ENCODE data around the gene NECTIN4. TPM values are rescaled to one million over a fixed set of nuclear protein-coding genes. Genes with fewer than 3 reads are reported as not detected.

The NECTIN4 gene
- total RNA-seq, 4 donors from 2014 or later = 126 to 188 (median 164) TPM

GRCh38 chr1:161106431-161106830 is 17.1 kb upstream of the NECTIN4 start:
- Histone ChIP-seq H3K4me1 (no peaks in the 10 kb centered on the region), H3K9me3 (no peaks in the 10 kb centered on the region), H3K36me3 (peaks cover 17% of the 10 kb centered on the region), H3K4me3 (no peak overlapping the region), H3K27me3 (no peaks in the 10 kb centered on the region), H3K27ac (no peak overlapping the region)
- TF ChIP-seq POLR2AphosphoS5 (IDR thresholded peaks at IDR 0.05) = no peak
- TF ChIP-seq POLR2A (IDR thresholded peaks at IDR 0.05) = no peak
- TF ChIP-seq CTCF (IDR thresholded peaks at IDR 0.05) = no peak
- TF ChIP-seq EP300 (IDR thresholded peaks at IDR 0.05) = no peak
- WGBS = 100% methylated on average over 1 of the region's 1 CpG
- no peak for DNase-seq (ENCODE audit: low spot score in 2 of 2)

- no peak overlapping the region for H3K4me3 ChIP-seq
- 64% methylated on average over 2 of the region's 2 CpGs for WGBS
Measured at GRCh38 chr1:161100556-161100955, 11.2 kb upstream of the NECTIN4 start.

GRCh38 chr1:161099090-161099802 is 9.9 kb upstream of the NECTIN4 start:
- H3K27ac ChIP-seq = no peak overlapping the region
- WGBS = 85% methylated on average over 9 of the region's 9 CpGs
- peak overlapping the region; percentile 72 for H3K4me3 ChIP-seq
- DNase-seq (ENCODE audit: low spot score in 2 of 2) = no peak
- peaks cover 19% of the 10 kb centered on the region for H3K36me3 ChIP-seq
- no peaks in the 10 kb centered on the region for H3K27me3 ChIP-seq
- H3K9me3 ChIP-seq = no peaks in the 10 kb centered on the region
- peaks cover 33% of the 10 kb centered on the region for H3K4me1 ChIP-seq
- no peak for TF ChIP-seq POLR2A (IDR thresholded peaks at IDR 0.05)
- no peak for TF ChIP-seq CTCF (IDR thresholded peaks at IDR 0.05)
- no peak for TF ChIP-seq POLR2AphosphoS5 (IDR thresholded peaks at IDR 0.05)
- no peak for TF ChIP-seq EP300 (IDR thresholded peaks at IDR 0.05)

More at GRCh38 chr1:161100556-161100955, 11.2 kb upstream of the NECTIN4 start:
- Histone ChIP-seq H3K27ac (no peak overlapping the region), H3K9me3 (no peaks in the 10 kb centered on the region), H3K4me1 (peaks cover 33% of the 10 kb centered on the region), H3K36me3 (peaks cover 19% of the 10 kb centered on the region), H3K27me3 (no peaks in the 10 kb centered on the region)
- TF ChIP-seq CTCF (IDR thresholded peaks at IDR 0.05) (no peak), POLR2AphosphoS5 (IDR thresholded peaks at IDR 0.05) (no peak), EP300 (IDR thresholded peaks at IDR 0.05) (no peak), POLR2A (IDR thresholded peaks at IDR 0.05) (no peak)
- no peak for DNase-seq (ENCODE audit: low spot score in 2 of 2)

- no peaks in the 10 kb centered on the region for H3K27me3 ChIP-seq
- peaks cover 19% of the 10 kb centered on the region for H3K36me3 ChIP-seq
- no peak for TF ChIP-seq POLR2A (IDR thresholded peaks at IDR 0.05)
- TF ChIP-seq CTCF (IDR thresholded peaks at IDR 0.05) = peak in 1 of 2 donors; percentile 11
- no peak for TF ChIP-seq POLR2AphosphoS5 (IDR thresholded peaks at IDR 0.05)
- 16% methylated on average over 37 of the region's 71 CpGs for WGBS
- H3K27ac ChIP-seq = peak within 1 kb of the TSS; percentile 39
- no peaks in the 10 kb centered on the region for H3K9me3 ChIP-seq
- peaks cover 33% of the 10 kb centered on the region for H3K4me1 ChIP-seq
- peak within 1 kb of the TSS; percentile 72 for H3K4me3 ChIP-seq
- DNase-seq (ENCODE audit: low spot score in 2 of 2) = no peak
Measured at GRCh38 chr1:161098210-161099068, 9.1 kb upstream of the NECTIN4 start, which contains the start of gene KLHDC9. Gene KLHDC9 (plus strand): TSS chr1:161098361. CDS start chr1:161098536, 175 bp downstream.

- Histone ChIP-seq H3K27ac (peak overlapping the region; percentile 23), H3K4me1 (peaks cover 40% of the 10 kb centered on the region), H3K27me3 (no peaks in the 10 kb centered on the region), H3K9me3 (no peaks in the 10 kb centered on the region), H3K4me3 (no peak overlapping the region), H3K36me3 (peaks cover 12% of the 10 kb centered on the region)
- DNase-seq (ENCODE audit: low spot score in 2 of 2) = no peak
- 7% methylated on average over 1 of the region's 1 CpG for WGBS
- TF ChIP-seq CTCF (IDR thresholded peaks at IDR 0.05) (no peak), POLR2A (IDR thresholded peaks at IDR 0.05) (no peak), POLR2AphosphoS5 (IDR thresholded peaks at IDR 0.05) (peak in 1 of 3 donors; percentile 25), EP300 (IDR thresholded peaks at IDR 0.05) (no peak)
Measured at GRCh38 chr1:161096530-161096929, 7.2 kb upstream of the NECTIN4 start.
